ENCODE measurements around the gene FBXO17. TPM values are rescaled to one million over a fixed set of nuclear protein-coding genes. Genes with fewer than 3 reads are reported as not detected.

The FBXO17 gene
- total and polyA plus RNA-seq, 2 of the 13 experiments (the other 11 are each of a cell fraction or from before 2014, with no cell fraction given) = 22.1 to 58.7 TPM

- no TSS peak for BruUV-seq (replicated peaks)
- 5% methylated on average over 10 of the region's 12 CpGs for WGBS (ENCODE audit: low lambda C conversion rate)
- FAIRE-seq (no peak), ATAC-seq (peak; percentile 82), DNase-seq (ENCODE audit: low spot score) (no peak)
- intact Hi-C loops (cut with micrococcal nuclease; ENCODE audit: unreplicated experiment) = no loop called here
- H3K9ac ChIP-seq (ENCODE audit: insufficient read depth, low read depth, low read length) = no peak overlapping the region
- H3K4me2 ChIP-seq (ENCODE audit: low read depth, low read length) = peak overlapping the region; percentile 58; the same call in 1 of the 2 replicates
- H3K9me3 ChIP-seq (ENCODE audit: low read length) = no peaks in the 10 kb centered on the region
- H3K27ac ChIP-seq (ENCODE audit: extremely low read length, insufficient read depth, low read length) = no peak overlapping the region
- no peaks in the 10 kb centered on the region for H3K79me2 ChIP-seq (ENCODE audit: insufficient read depth, low read length)
- H4K20me1 ChIP-seq (ENCODE audit: insufficient read depth, low read length) = no peaks in the 10 kb centered on the region
- peaks cover 1 to 14% of the 10 kb centered on the region in 2 experiments; a peak in 2 of 5 replicates for H3K27me3 ChIP-seq (ENCODE audit: control insufficient read depth in 1 of 2, insufficient read depth in 2 of 2, low read length in 2 of 2)
- POLR2A ChIA-PET = interaction anchor here (1.3 kb wide), 1 partner anchor 13 kb away, joined by 4 read pairs; no protein-coding TSS in a partner anchor
- TF ChIP-seq NKX3-1 (CRISPR knock-in tag; IDR thresholded peaks at IDR 0.05) = no peak
- TF ChIP-seq ZNF589 (CRISPR knock-in tag; conservative IDR thresholded peaks at IDR 0.05) = no peak
- TF ChIP-seq CEBPB (IDR thresholded peaks at IDR 0.05; ENCODE audit: borderline replicate concordance, low read depth, low read length) = no peak
- peak; percentile 9; the same call in 1 of the 2 replicates for TF ChIP-seq ZNF687 (CRISPR knock-in tag; IDR thresholded peaks at IDR 0.05)
- H2AFZ ChIP-seq (ENCODE audit: low read length) = no peak overlapping the region
- no peaks in the 10 kb centered on the region for H3K36me3 ChIP-seq (replicated peaks in 1 of 2; ENCODE audit: control insufficient read depth in 1 of 2, insufficient read depth in 2 of 2, low read length in 2 of 2)
- no peak overlapping the region for H3K4me3 ChIP-seq (replicated peaks in 1 of 3; ENCODE audit: insufficient read depth in 1 of 3, low read depth in 2 of 3, low read length in 3 of 3)
- in situ Hi-C loops (cut with HindIII; ENCODE audit: extremely low pct_ligation_motif_present, low pct_unique_long_range_greater_than_20kb) = no loop called here
- peaks cover 18% of the 10 kb centered on the region for H3K4me1 ChIP-seq (ENCODE audit: insufficient read depth, low read length)
- CTCF ChIA-PET (ENCODE audit: low intra/inter-chr PET ratio, low total read pairs) = no interaction called here
Observed at GRCh38 chr19:38989066-38989605, 13.6 kb upstream of the FBXO17 start.
